ENCODE results near the gene RIMBP2.

Gene RIMBP2

GRCh38 chr12:130683080-130683479 lies 33.0 kb downstream of the RIMBP2 start:
- TF ChIP-seq CTCF (IDR thresholded peaks at IDR 0.05; ENCODE audit: low read depth, low read length) = no peak
- H3K4me3 ChIP-seq (replicated peaks in 1 of 2; ENCODE audit: low read depth in 2 of 2, low read length in 2 of 2) = no peak overlapping the region
- DNase-seq (ENCODE audit: low read depth in 2 of 2) = no peak

- no peak for TF ChIP-seq CTCF (IDR thresholded peaks at IDR 0.05; ENCODE audit: low read depth, low read length)
- no peak for DNase-seq (ENCODE audit: low read depth in 2 of 2)
- no peak overlapping the region for H3K4me3 ChIP-seq (replicated peaks in 1 of 2; ENCODE audit: low read depth in 2 of 2, low read length in 2 of 2)
These were observed 35.6 kb downstream of the RIMBP2 start for GRCh38 chr12:130680451-130680990.

GRCh38 chr12:130677957-130678558 lies 38.0 kb downstream of the RIMBP2 start:
- no peak overlapping the region for H3K4me3 ChIP-seq (replicated peaks in 1 of 2; ENCODE audit: low read depth in 2 of 2, low read length in 2 of 2)
- DNase-seq (ENCODE audit: low read depth in 2 of 2) = no peak
- no peak for TF ChIP-seq CTCF (IDR thresholded peaks at IDR 0.05; ENCODE audit: low read depth, low read length)

- no peak for TF ChIP-seq CTCF (IDR thresholded peaks at IDR 0.05; ENCODE audit: low read depth, low read length)
- DNase-seq (ENCODE audit: low read depth in 2 of 2) = no peak
- H3K4me3 ChIP-seq (replicated peaks in 1 of 2; ENCODE audit: low read depth in 2 of 2, low read length in 2 of 2) = no peak overlapping the region
These were observed 40.3 kb downstream of the RIMBP2 start for GRCh38 chr12:130675791-130676190.

- no peak for DNase-seq (ENCODE audit: low read depth in 2 of 2)
- no peak for TF ChIP-seq CTCF (IDR thresholded peaks at IDR 0.05; ENCODE audit: low read depth, low read length)
- H3K4me3 ChIP-seq (replicated peaks in 1 of 2; ENCODE audit: low read depth in 2 of 2, low read length in 2 of 2) = no peak overlapping the region
These were observed 41.0 kb downstream of the RIMBP2 start for GRCh38 chr12:130675121-130675520.

GRCh38 chr12:130674676-130675075 lies 41.4 kb downstream of the RIMBP2 start:
- TF ChIP-seq CTCF (IDR thresholded peaks at IDR 0.05; ENCODE audit: low read depth, low read length) = no peak
- H3K4me3 ChIP-seq (replicated peaks in 1 of 2; ENCODE audit: low read depth in 2 of 2, low read length in 2 of 2) = no peak overlapping the region
- DNase-seq (ENCODE audit: low read depth in 2 of 2) = no peak

Measured in cardiac fibroblast (primary cell).